Amygdala (tissue), 56 donors: Measurements from ENCODE around the gene TMPRSS2.

Experiments
- DNase-seq, 56 donors: peaks; one replicate each; lab custom pipeline; 2025; lab: John Stamatoyannopoulos, UW

The TMPRSS2 gene

GRCh38 chr21:41482980-41483379 lies 25.0 kb downstream of the TMPRSS2 start:
- DNase-seq: no peak

- no peak for DNase-seq
Observed at GRCh38 chr21:41482301-41482700, 25.7 kb downstream of the TMPRSS2 start.

GRCh38 chr21:41481191-41481590 lies 26.8 kb downstream of the TMPRSS2 start:
- DNase-seq: no peak

- DNase-seq: peak in 1 of 56 donors; percentile 8
Observed at GRCh38 chr21:41480086-41480690, 27.8 kb downstream of the TMPRSS2 start.

DNA sequence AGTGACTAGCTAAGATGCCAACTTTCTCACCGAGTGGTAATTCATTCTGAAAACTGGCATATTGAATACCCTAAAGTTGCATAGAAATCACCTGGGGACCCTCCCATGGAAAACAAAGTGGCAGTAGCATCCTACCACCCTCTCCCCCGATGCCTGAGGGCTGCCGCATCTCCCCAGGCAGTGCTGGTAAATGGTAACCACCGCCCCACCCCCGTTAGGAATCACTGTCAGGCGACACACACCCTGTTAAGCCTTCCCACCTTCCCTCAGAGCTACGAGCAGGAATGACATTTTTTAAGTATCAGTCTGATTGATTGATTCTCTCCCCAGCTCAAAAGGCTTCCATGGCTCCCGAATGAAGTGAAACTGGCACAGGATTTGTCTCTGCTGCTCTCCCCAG lies 28.3 kb downstream of the TMPRSS2 start:
- no peak for DNase-seq

GRCh38 chr21:41478319-41479177 lies 29.4 kb downstream of the TMPRSS2 start:
- DNase-seq: no peak

DNA sequence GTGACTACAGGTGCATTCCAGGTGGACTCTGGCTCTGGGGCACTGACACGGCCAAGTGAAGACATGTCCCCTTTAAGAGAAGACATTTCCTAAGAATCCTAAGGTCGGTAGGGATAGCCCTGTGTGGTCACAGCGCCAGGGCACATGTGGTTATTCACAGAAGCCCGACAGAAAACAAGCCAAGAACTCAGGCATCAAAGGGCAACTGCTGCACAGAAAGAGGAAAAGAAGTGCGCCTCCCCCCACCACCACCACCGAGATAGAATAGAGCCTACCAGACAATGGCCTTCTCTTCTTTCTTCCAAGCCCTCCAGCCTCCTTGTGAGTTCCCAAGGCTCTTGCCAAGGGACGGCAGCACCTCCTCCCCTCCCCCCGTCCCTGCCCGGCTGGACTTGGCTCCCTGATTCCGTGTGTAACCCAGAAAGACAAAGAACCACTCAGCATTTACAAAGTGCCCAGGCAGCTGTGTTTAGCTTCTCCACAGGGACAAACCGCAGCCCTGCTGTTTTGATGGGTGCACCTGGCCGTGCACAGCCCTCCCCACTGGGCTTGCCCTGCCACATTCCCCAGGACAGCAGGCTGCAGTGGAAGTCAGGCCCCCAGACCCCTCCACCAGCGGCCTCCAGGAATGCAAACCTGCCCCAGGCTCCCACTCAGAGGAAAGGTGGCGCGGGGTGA lies 30.2 kb downstream of the TMPRSS2 start:
- peak in 44 of 56 donors; percentile 7 to 72 (median 38) for DNase-seq

GRCh38 chr21:41475714-41476420 lies 32.1 kb downstream of the TMPRSS2 start:
- no peak for DNase-seq

GRCh38 chr21:41472753-41473548 lies 35.0 kb downstream of the TMPRSS2 start:
- no peak for DNase-seq

GRCh38 chr21:41470054-41470453 lies 37.9 kb downstream of the TMPRSS2 start:
- DNase-seq: no peak

GRCh38 chr21:41466024-41466820 lies 41.7 kb downstream of the TMPRSS2 start:
- no peak for DNase-seq

GRCh38 chr21:41465176-41465781 lies 42.7 kb downstream of the TMPRSS2 start:
- DNase-seq: no peak

GRCh38 chr21:41460578-41461527 lies 47.1 kb downstream of the TMPRSS2 start:
- DNase-seq: peak in 40 of 56 donors; percentile 0 to 67 (median 18)

DNA sequence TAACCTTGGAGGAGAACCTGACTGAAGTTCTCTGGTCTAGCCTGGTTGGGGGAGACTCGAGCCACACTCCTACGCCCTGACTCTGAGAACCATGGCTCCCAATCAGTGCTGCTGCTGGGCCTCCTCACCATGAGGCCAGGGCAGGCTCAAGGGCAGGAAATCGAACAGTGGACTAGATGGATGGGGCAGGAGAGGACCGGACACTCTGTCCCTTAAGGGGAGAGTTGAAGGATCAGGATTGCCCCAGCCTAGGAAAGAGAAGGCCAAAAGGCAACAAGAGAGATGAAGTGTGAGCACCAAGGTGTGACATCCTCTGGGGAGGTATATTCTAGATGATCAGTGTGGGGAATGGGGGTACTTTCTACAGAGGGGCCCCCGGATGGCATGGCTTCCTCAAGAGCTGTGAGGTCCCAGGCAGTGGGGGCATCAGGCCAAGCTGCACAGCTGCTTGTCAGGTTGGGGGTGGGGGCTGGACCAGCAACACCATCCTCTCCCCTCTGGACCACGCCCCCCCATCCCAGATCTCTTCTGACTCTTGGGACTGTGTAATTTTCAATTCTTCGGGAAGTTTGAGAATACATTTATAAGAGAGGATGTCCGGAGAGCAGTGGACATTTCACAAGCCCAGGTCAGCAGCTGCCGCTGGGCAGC lies 47.9 kb downstream of the TMPRSS2 start:
- no peak for DNase-seq

DNA sequence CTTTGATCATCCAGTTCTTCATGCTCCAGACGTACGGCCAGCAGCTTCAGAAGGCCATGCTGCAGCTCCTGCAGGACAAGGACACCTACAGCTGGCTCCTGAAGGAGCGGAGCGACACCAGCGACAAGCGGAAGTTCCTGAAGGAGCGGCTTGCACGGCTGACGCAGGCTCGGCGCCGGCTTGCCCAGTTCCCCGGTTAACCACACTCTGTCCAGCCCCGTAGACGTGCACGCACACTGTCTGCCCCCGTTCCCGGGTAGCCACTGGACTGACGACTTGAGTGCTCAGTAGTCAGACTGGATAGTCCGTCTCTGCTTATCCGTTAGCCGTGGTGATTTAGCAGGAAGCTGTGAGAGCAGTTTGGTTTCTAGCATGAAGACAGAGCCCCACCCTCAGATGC lies 49.4 kb downstream of the TMPRSS2 start:
- no peak for DNase-seq

- no peak for DNase-seq
Observed at GRCh38 chr21:41458121-41458520, 49.8 kb downstream of the TMPRSS2 start.

DNA sequence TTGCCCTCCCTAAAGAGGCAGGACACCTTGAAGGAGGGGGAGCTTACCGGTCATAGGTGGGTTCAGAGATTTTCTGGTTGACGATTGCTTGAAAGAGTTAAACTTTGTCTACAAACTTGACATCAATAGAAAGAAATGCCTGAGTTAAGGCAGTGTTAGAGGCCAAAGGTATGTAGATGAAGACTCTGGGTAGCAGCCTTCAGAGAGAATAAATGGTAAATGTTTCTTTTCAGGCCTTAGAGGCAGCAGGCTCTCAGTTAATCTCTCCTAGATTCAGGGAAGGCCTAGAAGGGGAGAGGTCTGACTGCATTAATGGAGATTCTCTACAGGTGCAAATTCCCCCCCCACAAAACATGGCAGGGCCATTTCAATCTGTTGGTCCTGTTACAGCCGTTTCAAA lies 54.2 kb downstream of the TMPRSS2 start:
- no peak for DNase-seq
